ENCODE measurements around the gene MCM3AP.
A peak's percentile ranks its signal among the peaks of the same experiment; 100 is the strongest.
"Not testable (repeated sequence)": the region's sequence is repeated elsewhere in the genome, so short reads cannot be mapped to it uniquely, and the experiment has no call there.

The MCM3AP gene

DNA sequence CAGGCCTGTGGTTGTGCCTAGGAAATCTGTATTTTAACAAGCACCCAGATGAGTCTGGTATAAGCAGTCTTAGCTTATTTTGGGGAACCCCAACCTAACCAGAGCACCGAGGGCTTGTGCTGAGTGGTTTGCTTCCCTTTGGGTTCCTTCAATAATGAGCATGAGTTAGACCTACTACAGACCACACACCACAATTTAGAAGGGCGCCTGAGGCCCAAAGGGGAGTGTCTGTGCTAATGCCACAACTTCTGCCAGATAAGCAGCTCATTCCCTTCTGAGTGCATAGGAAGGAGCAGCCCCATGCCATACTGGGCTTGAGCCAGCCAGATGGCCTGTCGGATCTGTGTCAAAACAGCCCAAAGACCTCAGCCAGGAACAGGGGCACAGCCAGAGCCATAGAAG is 41.5 kb downstream of the MCM3AP start:
- no peak for DNase-seq (ENCODE audit: low spot score)

DNA sequence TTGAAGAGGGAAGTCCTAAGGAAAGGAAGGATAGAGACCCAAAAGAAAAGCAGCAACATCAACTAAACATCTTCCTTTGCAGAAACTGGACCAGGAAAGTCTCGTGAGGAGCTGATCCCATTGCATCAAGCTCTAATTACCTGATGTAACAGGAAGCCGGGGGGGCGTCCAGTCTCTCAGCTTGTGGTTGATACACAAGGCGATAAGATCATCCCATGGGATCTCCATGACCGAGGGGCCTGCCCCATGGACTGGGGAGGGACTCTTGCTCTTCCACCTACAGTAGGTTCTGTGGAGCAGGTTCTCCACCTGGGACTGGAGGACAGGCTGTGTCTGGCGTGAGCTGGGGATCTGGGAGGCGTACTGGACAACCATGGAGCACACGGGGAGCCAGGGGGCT is 42.1 kb downstream of the MCM3AP start:
- DNase-seq (ENCODE audit: low spot score): no peak

DNA sequence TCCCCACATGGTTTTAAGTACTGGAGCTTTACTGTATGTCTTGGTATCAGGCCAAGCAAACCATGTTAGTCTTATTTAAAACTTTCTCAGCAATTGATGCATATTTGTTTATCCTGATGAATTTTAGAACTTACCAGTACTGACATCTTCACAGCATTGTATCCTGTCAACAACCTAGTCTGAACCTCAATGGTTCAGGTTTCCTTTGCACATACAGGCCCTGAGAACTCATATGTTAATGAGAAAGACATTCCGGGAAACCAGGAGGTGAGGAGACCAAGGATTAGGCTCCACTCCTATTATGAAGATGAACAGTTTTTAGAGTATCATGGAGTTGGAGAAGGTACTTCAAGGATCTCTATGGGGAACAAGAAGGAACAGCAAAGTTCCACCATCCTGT is 43.8 kb downstream of the MCM3AP start:
- not testable (repeated sequence) for DNase-seq (ENCODE audit: low spot score)

DNA sequence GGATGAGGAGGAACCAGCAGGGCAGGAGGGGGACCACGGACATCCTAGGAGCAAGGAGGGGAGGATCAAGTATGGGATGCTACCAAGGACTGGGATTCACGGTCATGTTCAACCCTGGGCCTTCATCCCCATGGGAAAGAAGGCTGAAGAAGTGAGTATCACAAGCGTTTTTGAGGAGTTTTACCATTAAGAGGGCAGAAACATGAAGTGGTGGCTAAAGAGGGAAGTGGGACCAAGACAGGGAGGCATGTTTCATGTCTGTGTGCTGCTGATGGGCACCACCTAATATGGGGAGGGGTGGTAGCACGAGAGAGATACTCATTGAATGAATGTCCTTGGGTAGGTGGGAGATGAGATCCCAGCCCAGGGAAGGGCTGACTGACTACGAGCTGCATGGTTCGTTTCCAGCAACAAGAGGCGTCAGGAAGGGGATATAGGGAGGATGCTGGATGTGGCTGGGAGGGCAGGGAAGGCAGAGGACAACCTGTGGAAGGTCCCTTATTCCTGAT is 45.5 kb downstream of the MCM3AP start:
- no peak for DNase-seq (ENCODE audit: low spot score)

DNA sequence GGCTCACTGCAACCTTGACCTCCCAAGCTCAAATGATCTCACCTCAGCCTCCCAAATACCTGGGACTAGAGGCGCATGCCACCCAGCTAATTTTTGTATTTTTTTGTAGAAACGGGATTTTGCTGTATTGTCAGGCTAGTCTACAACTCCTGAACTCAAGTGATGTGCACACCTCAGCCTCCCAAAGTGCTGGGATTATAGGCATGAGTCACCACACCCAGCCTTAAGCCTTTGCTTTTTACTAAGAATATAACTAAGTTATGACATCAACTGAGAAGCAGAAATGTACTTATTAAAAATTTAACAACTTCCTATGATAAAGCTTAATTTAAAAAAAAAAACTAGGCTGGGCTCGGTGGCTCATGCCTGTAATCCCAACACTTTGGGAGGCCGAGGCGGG is 47.9 kb downstream of the MCM3AP start:
- no peak for DNase-seq (ENCODE audit: low spot score)

DNA sequence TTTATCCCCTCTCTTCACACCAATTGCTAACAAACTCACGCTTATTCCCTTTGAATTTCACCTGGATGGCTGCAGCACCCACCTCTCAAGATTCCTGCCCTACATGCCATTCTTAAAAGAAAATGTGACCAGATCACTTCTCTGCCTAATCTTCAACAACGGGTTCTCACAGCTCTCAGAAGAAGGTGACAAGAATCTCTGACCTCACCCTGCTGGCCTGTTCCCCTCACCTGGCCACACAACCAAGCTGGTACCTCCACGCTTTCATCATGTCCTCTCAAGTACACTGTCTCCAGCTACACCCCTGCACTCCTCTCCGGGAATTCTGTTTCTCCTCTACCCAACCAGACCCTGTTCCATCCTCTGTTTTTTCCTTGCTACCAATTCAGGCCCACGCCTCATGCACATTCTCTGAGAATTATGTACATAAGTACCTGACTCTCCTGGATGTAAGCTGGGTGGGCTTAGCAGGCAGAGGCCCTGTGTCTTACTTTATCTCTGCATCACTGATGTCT is 50.9 kb downstream of the MCM3AP start:
- DNase-seq (ENCODE audit: low spot score): no peak

DNA sequence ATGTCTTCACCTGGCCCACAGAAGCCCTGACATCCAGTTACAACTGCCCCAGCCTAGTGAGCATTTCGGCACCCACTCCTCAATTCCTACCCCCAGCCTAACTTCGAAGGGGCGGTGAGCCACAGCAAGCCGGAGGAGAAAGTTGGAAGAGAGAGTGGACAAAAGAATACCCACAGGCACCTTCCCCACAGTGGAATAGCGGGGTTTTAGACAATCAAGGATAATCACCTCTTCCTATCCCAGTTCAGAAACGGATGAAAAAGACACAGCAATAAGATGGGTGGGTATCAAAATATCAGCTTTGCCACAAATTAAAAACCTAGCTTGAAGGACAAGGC is 55.5 kb downstream of the MCM3AP start:
- no peak for DNase-seq (ENCODE audit: low spot score)

DNA sequence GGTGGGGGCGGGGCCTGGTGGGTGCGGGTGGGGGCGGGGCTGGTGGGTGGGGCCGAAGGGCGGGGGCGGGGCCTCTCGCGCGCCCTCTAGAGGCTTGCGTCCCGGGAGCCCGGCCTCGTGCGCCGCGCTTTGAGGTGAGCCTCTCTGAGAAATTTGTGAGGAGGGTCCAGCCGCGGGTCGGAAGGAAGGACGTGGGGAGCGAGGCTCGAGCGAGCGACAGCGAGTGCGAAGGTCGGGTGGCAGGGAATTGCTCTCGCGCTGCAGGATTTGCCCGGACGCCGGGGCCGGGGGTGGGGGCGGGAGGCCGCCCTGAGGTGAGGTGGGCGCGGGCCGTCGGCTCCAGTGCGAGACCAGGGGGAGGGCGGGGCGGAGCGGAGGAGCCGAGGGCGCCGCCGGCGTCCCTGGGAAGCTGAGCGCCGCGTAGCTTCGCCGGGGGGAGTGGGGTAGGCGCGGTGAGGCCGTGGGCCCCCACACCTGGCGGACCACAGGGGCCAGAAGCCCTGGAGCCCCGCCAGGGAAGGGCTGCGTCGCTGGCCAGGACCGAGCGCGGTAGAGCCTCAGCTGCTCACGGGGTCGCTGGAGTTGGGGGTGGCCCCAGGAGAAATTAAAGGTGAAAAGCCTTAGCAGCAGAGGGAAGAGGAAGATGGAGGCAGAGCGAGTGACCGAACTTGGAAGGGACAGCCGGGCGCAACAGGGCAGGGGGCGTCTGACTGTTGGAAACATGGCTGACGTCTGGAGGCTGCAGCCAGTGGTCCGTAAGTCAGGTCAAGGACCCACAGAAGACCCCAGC is 56.1 kb downstream of the MCM3AP start:
- no peak for DNase-seq (ENCODE audit: low spot score)

DNA sequence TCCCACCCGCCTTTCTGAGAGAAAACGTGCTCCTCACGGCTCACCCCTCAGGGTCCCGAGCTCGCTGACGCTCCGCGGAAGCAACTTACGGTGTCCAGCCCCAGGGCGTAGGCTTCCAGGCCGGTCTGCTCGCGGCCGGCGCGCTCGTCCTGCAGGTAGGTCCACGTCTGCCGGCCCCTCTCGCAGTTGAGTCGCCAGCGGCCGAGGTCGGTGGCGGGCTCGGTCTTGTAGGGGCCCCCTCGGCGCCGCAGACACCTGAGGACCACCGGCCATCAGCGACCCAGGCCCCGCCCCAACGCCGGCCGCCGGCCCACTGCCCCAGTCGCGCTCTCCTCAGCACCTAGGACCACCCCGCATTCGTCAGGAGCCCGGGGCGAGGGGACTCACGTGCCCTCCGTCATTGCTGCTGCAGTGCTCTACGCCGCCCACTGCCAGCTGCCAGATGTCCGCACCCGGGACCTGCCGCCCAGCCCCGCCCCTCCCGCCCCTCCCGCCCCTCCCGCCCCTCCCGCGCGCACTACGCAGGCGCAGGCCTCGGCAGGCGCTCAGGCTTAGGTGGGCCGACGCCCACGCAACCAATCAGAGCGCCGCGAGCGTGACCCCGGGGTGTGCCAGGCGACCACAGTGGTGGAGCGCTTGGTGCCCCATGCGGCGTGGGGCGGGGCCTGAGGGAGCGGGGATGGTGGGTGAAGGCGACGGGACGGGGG is 56.9 kb downstream of the MCM3AP start, which contains the start of gene LSS:
Gene LSS, minus strand, starts transcription at position 430 of the 707 bp plus-strand sequence. Its CDS starts 29 bp downstream, at position 401.
- DNase-seq (ENCODE audit: low spot score): peak; percentile 98

DNA sequence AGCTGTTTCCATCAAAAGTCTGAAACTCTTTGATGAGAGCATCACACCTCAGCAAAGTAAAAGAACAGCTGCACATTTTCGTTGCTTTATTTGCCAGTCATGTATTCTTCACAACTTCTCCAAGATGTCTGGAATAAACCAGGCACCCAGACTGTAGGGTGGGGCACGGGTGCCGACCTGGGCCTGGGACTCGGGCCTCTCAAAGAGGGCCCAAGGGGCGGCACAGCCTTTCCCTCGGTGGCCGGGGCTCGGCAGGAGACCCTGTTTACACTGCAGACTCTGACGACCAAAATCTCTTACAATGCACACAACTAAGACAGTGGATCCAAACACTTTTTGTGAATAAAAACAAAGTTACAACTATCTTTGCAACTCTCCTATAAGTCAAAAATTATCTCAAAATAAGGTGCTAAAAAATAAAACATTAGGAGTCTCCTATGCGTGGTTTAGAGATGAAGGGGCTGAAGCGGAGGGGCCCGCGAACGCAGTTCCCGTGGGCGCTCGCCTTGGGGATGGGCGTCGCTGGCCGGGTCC is 57.5 kb downstream of the MCM3AP start:
- DNase-seq (ENCODE audit: low spot score): no peak

DNA sequence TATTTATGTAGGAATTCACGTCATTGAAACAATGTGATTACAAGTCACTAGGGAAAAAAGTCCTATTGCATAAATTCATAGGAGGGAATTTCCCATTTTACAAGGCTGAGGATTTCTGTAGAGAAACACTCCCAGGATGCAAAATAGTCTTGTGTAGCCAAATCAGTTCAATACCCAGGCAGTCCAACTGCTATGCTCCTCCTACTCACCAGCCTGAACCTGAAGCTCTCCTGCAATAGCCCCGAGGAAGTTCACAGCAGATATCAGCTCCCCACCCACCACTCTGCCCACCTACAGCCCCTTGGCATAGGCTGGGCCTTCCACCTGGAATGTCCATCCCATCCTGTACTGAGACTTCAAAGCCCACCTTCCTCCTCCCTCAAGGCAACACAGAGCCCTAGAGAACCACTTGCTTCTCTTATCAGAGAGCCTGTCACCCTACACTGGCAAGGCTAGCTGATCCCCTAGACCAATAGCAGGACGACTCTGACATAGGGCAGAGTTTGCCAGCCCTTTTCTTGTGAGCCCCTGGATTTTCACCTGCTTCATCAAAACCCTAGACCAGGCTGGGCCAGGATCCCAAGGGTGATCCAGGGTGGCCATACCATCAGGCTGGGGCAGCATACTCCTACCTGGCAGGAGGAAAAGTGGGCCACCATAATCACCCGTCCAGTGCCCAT is 58.4 kb downstream of the MCM3AP start:
- DNase-seq (ENCODE audit: low spot score): no peak

DNA sequence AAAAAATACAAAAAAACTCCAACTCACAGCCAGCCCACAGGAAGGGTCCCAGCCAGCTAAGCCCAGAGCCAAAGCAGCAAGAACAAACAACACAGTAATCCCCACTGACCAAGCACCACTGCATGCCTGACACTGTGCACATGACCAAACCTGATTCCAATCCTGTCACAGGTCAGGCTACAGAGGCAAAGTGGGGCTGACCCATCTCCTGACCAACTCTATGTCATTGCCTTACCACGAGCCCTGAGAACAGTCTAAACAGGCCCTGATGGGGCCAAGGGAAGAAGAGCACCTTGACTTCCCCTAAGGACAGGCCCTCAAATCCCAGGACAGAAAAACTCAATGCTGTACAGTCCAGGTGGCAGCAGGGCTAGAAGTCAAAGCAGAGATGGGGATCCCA is 59.3 kb downstream of the MCM3AP start:
- no peak for DNase-seq (ENCODE audit: low spot score)

DNA sequence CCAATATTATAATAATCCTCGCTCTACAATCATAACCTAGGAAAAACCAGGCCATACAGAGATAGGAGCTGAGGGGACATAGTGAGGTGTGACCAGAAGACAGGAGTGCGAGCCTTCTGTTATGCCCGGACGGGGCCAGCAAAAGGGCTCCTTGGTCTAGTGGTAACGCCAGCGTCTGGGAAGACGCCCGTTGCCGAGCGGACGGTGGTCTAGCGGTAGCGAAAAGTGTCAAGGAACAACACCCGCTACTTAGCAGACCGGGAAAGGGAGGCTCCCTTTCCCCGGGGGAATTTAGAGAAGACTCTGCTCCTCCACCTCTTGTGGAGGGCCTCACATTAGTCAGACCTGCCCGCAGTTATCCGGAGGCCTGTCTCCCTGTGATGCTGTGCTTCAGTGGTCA is 61.8 kb downstream of the MCM3AP start:
- DNase-seq (ENCODE audit: low spot score): not testable (repeated sequence)

DNA sequence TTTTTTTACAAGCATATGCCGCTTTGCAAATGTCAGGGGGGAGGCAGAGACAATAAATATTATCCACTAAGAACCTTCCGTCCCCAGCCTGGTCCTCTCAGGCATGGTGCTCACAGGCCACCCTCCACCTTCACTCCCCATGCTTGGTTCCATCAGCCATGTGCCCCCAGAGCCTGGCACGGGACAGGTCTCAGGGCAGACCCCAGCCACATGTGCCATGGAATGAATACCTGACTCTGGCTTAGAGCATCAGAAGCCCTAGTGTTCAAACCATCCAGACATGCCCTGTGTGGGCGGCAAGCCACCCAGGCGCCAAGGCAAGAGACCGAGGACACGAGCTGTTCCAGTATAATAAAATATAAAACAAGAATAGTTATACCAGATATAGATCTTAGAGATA is 62.2 kb downstream of the MCM3AP start:
- no peak for DNase-seq (ENCODE audit: low spot score)

DNA sequence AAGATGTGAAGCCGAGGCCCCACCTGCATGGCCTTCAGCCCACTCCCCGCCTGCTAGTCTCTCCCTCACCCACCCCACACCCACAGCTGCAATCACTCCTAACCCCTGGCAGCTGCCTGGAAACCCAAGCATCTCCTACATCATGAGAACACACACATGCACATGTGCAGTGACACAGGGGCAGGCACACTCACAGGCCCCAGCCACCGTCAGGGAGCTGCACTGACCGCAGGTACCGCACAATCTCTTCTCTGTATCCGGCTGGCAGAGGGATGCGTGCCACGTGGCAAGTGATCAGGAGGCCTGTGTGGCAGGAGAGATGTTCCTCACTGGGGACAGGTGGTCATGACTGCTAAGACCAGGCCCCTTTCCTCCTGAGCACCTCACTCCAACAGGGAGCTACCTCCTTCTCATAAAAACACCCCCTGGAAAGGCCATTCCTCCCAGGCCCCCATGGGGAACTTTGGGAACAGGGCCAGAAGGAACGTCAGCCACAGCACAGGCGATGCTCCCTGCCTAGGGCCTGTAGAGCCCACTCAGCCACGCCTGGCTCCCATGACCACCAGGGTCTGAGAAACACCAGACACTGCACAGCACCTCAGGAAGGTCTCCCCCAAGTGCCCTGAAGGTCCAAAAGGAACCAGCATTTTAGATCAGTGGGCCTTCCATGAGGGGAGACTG is 62.8 kb downstream of the MCM3AP start:
- no peak for DNase-seq (ENCODE audit: low spot score)

DNA sequence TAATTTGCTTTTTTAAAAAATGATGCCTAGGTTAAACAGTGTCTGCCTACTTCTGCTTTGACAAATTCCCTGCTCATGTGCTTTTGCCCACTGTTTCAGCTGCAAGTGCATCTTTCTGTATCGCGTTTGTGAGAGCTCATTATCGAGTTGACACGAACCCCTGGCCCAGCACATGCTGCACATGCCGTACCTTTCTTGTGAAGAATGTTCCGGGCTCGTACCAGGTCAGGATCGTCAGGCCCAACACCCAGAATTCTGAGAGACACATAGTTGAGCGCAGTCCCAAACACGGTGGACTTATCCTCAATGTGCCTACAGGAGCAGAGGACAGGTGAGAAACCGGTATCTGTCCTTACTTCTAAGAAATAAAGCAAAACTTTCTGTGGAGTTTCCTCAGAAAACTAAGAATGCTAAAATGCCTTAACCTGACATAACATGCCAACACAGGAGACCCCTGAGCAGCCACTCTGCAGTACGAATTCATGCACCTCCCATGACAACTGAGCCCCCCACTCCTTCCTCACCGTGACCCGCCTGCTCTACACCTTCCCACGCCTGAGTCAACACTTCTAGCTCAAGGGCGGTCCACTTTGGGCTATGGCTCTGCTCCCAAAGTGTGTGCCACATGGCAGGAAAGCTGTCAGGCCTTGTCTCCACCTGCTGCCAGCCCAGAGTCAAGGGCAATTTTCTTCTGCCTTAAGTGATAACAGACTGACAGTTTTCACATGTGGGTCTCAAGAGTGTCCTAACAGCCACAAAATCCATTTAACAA is 63.6 kb downstream of the MCM3AP start:
- DNase-seq (ENCODE audit: low spot score): no peak

DNA sequence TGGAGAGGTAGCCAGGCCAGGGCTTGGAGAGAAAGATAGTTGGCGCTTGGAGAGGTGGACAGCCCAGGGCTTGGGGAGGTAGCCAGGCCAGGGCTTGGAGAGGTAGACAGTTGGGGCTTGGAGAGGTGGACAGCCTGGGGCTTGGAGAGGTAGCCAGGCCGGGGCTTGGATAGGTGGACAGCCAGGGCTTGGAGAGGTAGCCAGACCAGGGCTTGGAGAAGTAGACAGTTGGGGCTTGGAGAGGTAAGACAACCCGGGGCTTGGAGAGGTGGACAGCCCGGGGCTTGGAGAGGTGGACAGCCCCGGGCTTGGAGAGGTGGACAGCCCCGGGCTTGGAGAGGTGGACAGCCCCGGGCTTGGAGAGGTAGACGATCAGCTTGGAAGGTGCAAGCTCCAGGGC is 64.6 kb downstream of the MCM3AP start:
- no peak for DNase-seq (ENCODE audit: low spot score)

DNA sequence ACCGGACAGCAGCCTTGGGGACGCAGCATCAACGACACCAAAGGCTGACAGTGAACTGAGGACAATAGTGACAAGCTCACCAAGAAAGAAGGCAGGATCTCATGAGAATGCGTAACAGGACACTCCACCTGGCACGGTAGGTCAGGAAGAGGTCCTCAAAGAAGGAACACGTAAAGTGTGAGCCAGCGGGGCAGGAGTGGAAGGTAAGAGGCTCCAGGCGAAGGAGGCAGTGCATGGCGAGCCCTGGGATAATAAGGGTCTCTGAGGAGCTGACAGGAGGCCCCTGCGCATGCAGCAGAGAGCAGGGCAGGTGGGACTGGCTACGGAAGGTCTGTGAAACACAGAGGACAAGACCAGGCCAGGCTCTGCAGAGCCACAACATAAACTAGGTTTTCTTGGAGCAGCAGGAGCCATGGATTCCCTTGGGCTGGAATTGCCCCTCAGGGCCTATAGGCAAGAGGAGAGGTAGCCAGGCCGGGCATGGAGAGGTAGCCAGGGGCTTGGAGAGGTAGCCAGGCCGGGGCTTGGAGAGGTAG is 65.1 kb downstream of the MCM3AP start:
- no peak for DNase-seq (ENCODE audit: low spot score)

DNA sequence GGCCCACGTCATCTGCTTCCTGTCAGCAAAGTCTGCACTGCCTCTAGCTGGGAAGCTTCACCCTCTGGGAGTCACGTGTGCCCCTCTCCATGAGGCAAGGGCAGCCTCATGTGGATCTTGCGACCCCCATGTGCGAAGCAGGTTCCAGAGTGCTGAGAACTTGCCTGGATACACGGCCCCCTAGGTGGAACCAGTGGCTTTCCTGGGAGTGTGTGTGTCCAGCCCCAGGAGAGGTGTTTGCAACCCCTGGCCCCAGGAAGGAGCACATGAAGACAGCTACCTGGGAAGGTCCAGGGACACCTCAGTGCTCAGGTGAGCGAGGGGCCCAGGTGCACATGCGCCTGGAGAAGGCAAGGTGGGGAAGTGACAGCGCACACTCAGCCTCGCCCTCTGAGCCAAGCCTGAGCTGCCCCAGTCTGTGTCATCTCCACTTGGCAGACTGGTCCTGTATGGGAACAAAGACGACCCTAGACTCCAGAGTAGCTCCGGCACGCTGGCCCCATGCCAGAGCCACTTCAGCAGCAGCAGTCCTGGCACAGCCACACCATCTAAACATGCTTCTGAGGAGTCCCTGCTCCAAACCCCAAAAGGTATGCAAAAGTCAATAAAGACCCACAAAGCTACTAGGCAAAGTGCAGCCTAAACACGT is 65.7 kb downstream of the MCM3AP start:
- DNase-seq (ENCODE audit: low spot score): no peak

DNA sequence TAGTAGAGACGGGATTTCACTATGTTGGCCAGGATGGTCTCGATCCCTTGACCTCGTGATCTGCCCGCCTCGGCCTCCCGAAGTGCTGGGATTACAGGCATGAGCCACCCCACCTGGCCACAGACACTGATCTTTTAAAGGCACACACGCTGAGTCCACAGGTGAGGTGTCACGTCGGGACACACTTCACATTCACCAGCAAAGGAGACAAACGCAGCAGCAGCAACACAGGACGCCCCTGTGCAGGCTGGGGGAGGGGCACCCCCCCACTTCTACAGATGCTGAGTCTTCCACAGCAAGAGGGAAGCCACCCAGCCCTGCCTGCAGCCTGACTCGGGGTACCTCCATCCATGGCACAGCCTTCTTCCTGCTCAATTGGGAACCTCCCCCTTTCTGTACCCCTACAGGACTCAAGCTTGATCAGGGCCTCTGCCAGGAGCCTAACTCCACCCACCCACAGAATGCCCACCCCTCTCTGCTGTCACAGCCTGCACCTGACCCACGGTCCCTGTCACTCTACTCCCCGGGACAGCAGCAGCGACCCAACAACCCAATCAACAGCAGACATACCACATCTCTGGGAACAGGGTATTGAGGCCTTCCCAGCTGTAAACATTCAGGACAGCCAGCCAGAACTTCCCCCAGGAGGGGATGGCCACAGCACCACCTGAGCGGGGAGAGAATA is 66.4 kb downstream of the MCM3AP start:
- DNase-seq (ENCODE audit: low spot score): no peak
